ENCODE results near the gene PDPR.
"Not testable (repeated sequence)": the region's sequence is repeated elsewhere in the genome, so short reads cannot be mapped to it uniquely, and the experiment has no call there.

PDPR gene

GRCh38 chr16:70113982-70114826 lies at the start of gene PDPR:
TSS of gene PDPR (plus strand) at chr16:70114332. CDS start at chr16:70120493, 6,161 bp downstream.
- peak; percentile 92 for ATAC-seq (ENCODE audit: low read depth)
- H3K9me3 Mint-ChIP-seq, H3K36me3 Mint-ChIP-seq, H3K27me3 Mint-ChIP-seq: not testable (repeated sequence)
- peak within 1 kb of the TSS; percentile 91 for H3K27ac Mint-ChIP-seq
- H3K4me3 Mint-ChIP-seq, result peak within 1 kb of the TSS; percentile 92
- peak; percentile 89 to 92 for DNase-seq (ENCODE audit: low spot score in 2 of 2)
- peaks cover 18% of the 10 kb centered on the region for H3K4me1 Mint-ChIP-seq

DNA sequence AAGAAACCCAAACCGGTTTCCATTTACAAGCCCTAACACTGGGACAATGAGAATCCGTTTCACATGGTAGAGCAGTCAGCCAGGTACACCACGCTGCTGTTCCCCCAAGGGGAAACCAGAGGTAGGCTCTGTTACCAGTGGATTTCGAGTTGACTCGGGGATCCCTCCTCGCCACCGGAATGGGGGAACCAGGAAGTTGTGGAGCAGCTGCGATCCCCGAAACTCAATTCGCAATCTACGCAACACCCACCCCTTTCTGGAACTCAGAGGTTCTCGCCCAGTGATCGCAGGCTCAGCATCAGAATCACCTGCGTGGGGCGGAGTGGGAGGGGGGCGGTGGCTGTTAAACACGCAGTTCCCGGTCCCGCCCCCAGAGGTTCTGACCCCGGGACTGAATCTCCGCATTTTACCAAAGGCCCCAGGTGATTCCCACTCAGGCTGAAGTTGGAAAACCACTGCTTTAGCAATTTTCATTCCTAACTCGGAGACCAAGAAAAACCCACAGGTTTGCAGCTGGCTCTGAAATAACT lies 49.2 kb upstream of the PDPR start:
- peak; percentile 58 to 60 for DNase-seq (ENCODE audit: low spot score in 2 of 2)
- peak; percentile 54 for ATAC-seq (ENCODE audit: low read depth)
- not testable (repeated sequence) for H3K27me3 Mint-ChIP-seq, H3K4me1 Mint-ChIP-seq, H3K9me3 Mint-ChIP-seq, H3K36me3 Mint-ChIP-seq
- H3K27ac Mint-ChIP-seq, result peak overlapping the region; percentile 55
- H3K4me3 Mint-ChIP-seq, result peak overlapping the region; percentile 82

DNA sequence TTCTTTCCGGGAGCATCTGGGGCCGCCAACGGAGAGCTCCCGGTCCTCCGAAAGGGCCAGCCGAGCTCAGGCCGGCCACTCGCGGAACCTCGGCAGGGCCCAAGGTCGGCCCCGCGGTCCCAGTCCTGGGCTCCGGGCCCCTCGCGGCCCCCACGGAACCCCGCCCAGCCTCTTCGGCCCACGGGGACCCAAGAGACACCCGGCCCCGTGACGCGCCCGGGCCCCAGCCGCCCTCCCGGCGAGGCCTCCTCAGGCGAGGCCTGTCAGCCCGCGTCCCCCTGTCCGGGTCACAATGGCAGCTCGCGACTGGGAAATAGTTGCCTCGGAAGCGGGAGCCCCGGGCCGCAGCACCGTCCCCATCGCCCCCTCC lies 48.8 kb upstream of the PDPR start:
- ATAC-seq (ENCODE audit: low read depth), result peak; percentile 26
- H3K9me3 Mint-ChIP-seq; H3K36me3 Mint-ChIP-seq; DNase-seq (ENCODE audit: low spot score in 2 of 2); H3K4me1 Mint-ChIP-seq; H3K27me3 Mint-ChIP-seq: not testable (repeated sequence)
- Mint-ChIP-seq H3K4me3 (peak overlapping the region; percentile 88), H3K27ac (peak overlapping the region; percentile 89)

- Mint-ChIP-seq H3K4me3 (peak overlapping the region; percentile 88), H3K27ac (peak overlapping the region; percentile 89)
- not testable (repeated sequence) for H3K27me3 Mint-ChIP-seq, H3K4me1 Mint-ChIP-seq, H3K9me3 Mint-ChIP-seq, H3K36me3 Mint-ChIP-seq
- DNase-seq (ENCODE audit: low spot score in 2 of 2) (peak; percentile 85 to 89), ATAC-seq (ENCODE audit: low read depth) (peak; percentile 86)
Observed at GRCh38 chr16:70065746-70066658, 48.1 kb upstream of the PDPR start.

DNA sequence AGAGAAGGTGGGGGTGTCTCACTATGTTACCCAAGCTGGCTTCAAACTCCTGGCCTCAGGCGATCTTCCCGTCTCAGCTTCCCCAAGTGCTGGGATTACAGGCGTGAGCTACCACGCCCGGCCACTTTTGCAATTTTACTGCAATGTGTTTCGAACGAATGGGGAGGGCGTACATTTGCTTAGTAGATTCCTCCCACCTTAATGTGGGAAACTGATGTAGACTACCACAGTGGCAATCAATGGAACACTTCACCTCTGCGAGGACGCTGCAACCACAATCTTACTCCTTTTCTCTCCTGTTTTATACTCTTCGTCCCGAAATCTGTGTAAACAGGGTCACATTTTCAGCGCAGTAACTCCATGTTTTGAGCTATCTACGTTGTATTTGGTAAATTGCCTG lies 47.4 kb upstream of the PDPR start:
- H3K27ac Mint-ChIP-seq, result peak overlapping the region; percentile 89
- DNase-seq (ENCODE audit: low spot score in 2 of 2); H3K36me3 Mint-ChIP-seq; H3K9me3 Mint-ChIP-seq; H3K4me1 Mint-ChIP-seq; H3K27me3 Mint-ChIP-seq; ATAC-seq (ENCODE audit: low read depth): not testable (repeated sequence)
- H3K4me3 Mint-ChIP-seq, result peak overlapping the region; percentile 69

GRCh38 chr16:70079081-70079480 lies 35.1 kb upstream of the PDPR start:
- H3K27me3 Mint-ChIP-seq; H3K27ac Mint-ChIP-seq; DNase-seq (ENCODE audit: low spot score in 2 of 2); H3K36me3 Mint-ChIP-seq; ATAC-seq (ENCODE audit: low read depth); H3K4me1 Mint-ChIP-seq; H3K4me3 Mint-ChIP-seq; H3K9me3 Mint-ChIP-seq: not testable (repeated sequence)

DNA sequence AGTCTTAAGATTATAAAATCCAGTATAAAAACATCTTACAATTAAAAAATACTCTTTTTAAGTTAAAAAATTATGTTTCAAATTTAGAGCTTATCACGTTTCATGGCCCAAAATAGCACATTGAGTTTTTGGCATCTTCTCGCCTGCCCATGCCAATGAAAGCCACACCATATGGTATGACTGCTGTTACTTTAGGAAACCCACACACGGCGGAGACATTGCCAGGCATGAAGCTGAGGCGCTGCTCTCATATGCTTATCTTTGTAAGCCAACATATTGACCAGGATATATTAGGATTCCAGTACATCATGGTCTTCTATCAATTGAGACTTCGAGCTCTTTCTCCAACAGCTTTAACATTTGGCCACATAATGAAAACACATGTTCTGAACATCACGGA lies 32.9 kb upstream of the PDPR start:
- not testable (repeated sequence) for H3K27ac Mint-ChIP-seq; H3K36me3 Mint-ChIP-seq; H3K4me3 Mint-ChIP-seq; DNase-seq (ENCODE audit: low spot score in 2 of 2); H3K9me3 Mint-ChIP-seq; ATAC-seq (ENCODE audit: low read depth); H3K4me1 Mint-ChIP-seq; H3K27me3 Mint-ChIP-seq

DNA sequence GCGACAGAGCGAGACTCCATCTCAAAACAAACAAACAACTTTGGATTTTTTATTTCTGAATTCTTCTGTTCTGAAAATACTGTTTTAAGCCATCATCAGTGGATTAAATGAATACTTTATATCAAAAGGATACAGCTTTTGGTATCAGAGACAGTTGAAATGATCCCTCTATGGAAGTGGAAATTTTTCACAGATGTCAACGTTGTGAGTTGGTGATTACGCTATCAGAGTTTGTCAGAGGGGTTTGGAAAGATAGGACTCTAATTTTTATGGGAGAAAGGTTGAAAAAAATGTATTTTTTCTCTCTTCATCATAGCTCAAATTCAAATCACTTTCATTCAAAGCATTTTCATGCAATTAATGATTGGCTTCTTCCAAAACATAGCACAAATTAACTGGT lies 30.2 kb upstream of the PDPR start:
- not testable (repeated sequence) for H3K4me1 Mint-ChIP-seq; DNase-seq (ENCODE audit: low spot score in 2 of 2); H3K36me3 Mint-ChIP-seq; ATAC-seq (ENCODE audit: low read depth); H3K4me3 Mint-ChIP-seq; H3K27me3 Mint-ChIP-seq; H3K27ac Mint-ChIP-seq; H3K9me3 Mint-ChIP-seq

DNA sequence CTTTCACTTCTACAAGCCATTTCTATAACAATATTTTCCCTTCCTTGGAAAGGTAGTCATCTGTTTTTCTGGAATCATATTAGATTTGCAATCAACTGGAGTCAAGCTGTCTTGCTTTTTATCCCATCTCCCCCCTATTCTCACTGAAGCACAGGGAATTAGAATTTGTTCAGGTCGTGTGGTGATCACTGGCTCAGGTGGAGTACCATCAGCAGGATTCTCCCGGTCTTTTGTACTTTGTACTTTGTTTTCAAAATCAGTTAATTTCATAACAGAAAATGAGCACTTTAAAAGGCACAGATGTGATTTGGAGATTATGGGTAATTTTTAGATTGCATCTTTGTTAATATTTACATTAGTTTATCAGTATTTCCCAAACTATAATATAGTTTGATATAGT lies 26.0 kb upstream of the PDPR start:
- not testable (repeated sequence) for H3K4me1 Mint-ChIP-seq; DNase-seq (ENCODE audit: low spot score in 2 of 2); H3K4me3 Mint-ChIP-seq; H3K9me3 Mint-ChIP-seq; H3K27ac Mint-ChIP-seq; H3K27me3 Mint-ChIP-seq; H3K36me3 Mint-ChIP-seq; ATAC-seq (ENCODE audit: low read depth)

GRCh38 chr16:70088877-70089276 lies 25.3 kb upstream of the PDPR start:
- H3K36me3 Mint-ChIP-seq; H3K27me3 Mint-ChIP-seq; H3K9me3 Mint-ChIP-seq; H3K4me3 Mint-ChIP-seq; ATAC-seq (ENCODE audit: low read depth); H3K27ac Mint-ChIP-seq; DNase-seq (ENCODE audit: low spot score in 2 of 2); H3K4me1 Mint-ChIP-seq: not testable (repeated sequence)

DNA sequence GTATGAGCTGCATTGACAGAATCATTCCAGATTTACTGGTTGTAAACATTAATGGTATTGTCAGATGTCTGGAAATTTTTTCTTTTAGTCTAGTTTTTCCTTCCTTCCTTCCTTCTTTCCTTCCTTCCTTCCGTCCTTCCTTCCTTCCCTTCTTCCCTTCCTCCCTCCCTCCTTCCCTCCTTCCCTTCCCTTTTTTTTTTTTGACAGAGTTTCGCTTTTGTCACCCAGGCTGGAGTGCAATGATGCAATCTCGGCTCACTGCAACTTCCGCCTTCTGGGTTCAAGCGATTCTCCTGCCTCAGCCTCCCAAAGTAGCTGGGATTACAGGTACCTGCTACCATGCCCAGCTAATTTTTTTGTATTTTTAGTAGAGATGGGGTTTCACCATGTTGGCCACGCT lies 24.8 kb upstream of the PDPR start:
- not testable (repeated sequence) for H3K4me3 Mint-ChIP-seq; H3K27ac Mint-ChIP-seq; H3K9me3 Mint-ChIP-seq; H3K27me3 Mint-ChIP-seq; ATAC-seq (ENCODE audit: low read depth); H3K36me3 Mint-ChIP-seq; H3K4me1 Mint-ChIP-seq; DNase-seq (ENCODE audit: low spot score in 2 of 2)

DNA sequence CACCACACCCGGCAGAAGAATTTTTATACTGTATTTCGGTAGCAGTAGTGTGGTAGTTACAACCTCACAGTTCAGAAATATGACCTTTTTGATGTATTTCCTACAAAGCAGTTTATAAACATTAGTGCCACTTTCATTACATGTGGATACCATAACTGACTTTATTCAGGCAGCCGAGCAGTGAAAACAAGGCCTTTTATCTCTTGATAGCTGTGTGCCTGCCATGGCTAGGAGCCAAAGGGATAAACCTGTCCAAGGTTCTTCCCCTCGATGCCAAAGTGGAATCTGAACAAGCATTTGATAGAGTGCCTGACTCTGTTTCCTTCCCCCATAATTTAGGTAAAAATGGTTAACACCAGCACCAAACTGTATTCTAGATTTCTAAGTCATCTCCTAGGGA lies 23.0 kb upstream of the PDPR start:
- not testable (repeated sequence) for H3K4me1 Mint-ChIP-seq; DNase-seq (ENCODE audit: low spot score in 2 of 2); H3K36me3 Mint-ChIP-seq; ATAC-seq (ENCODE audit: low read depth); H3K9me3 Mint-ChIP-seq; H3K4me3 Mint-ChIP-seq; H3K27me3 Mint-ChIP-seq; H3K27ac Mint-ChIP-seq

GRCh38 chr16:70094096-70094495 lies 20.0 kb upstream of the PDPR start:
- H3K9me3 Mint-ChIP-seq; H3K27me3 Mint-ChIP-seq; H3K27ac Mint-ChIP-seq; DNase-seq (ENCODE audit: low spot score in 2 of 2); H3K4me3 Mint-ChIP-seq; H3K36me3 Mint-ChIP-seq; ATAC-seq (ENCODE audit: low read depth); H3K4me1 Mint-ChIP-seq: not testable (repeated sequence)

DNA sequence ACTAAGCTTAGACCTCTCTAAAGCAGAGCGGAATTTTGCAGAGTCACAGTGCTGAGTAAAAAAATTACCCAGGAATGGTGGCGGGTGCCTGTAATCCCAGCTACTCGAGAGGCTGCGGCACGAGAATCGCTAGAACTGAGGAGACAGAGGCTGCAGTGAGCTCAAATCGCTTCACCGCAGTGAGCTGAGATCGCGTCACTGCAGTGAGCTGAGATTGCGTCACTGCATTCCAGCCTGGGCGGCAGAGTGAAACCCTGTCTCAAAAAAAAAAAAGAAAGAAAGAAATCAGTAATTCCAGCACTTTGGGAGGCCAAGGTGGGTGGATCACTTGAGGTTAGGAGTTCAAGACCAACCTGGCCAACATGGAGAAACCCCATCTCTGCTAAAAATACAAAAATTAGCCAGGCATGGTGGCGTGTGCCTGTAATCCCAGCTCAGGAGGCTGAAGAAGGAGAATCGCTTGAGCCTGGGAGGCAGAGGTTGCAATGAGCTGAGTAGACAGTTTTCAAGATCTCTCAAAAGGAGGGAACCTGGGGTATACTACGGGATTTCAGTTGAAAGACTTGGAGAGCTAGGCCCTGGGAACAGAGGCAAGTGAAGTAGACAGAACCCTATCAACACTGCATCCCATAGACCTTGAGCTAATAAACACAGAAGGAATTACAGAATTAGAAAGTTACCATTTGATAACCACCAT lies 4.4 kb upstream of the PDPR start:
- ATAC-seq (ENCODE audit: low read depth); H3K27me3 Mint-ChIP-seq; DNase-seq (ENCODE audit: low spot score in 2 of 2); H3K4me1 Mint-ChIP-seq; H3K36me3 Mint-ChIP-seq; H3K4me3 Mint-ChIP-seq; H3K9me3 Mint-ChIP-seq: not testable (repeated sequence)
- H3K27ac Mint-ChIP-seq, result peak overlapping the region; percentile 14

All from memory B cell (primary cell).